ENCODE measurements around the gene ATP9B.

The ATP9B gene

GRCh38 chr18:79329786-79330185 lies 260.6 kb downstream of the ATP9B start:
- DNase-seq (ENCODE audit: low spot score): no peak

DNA sequence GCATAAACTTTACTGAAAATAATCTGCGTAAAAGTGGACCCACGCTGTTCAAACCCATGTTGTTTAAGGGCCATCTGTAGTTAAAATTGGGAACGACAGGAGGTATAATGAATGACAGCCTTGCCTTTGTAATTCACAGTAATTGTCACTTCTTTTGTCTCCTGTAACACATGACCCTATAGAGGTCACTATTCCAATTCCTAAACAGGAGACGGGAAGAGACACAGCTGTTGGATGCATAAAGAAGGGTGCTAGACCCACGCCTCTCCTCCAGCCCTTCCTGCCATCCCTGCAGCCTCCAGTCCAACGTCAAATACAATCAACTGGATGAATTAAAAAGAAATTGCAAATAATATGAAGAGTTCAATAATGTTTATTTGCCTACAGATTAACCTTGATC lies 263.5 kb downstream of the ATP9B start:
- no peak for DNase-seq (ENCODE audit: low spot score)

GRCh38 chr18:79333046-79333445 lies 263.9 kb downstream of the ATP9B start:
- DNase-seq (ENCODE audit: low spot score): no peak

DNA sequence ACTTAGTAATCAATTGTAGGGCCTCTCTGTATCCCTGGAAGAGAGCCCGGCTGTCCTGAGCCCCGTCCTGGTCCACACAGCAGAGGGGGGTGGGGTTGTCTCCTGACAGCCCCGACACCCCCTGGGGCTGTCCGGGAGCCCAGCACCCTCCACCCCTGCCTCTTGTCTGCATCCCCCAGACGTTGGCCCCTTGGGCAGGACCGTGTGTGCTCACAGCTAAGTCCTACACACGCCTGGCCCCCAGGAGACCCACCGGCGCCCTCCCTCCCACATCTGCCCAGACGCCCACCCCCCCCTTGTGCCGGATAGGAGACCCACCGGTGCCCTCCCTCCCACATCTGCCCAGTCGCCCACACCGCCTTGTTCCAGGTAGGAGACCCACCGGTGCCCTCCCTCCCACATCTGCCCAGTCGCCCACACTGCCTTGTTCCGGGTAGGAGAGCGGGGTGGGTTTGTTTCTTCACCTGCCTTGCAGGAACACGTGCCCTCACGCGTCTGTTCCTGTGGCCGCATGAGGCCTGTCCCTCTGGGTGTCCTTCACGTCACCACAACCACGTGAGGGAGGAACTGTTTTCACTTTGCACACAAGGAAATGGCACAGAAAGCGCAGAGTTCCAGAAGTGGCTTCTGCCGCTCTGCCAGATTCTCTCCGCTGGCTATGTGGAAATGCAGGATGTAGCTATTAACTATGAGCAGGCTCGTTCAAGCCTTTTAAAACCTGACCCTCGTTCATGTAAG lies 265.5 kb downstream of the ATP9B start:
- no peak for DNase-seq (ENCODE audit: low spot score)

DNA sequence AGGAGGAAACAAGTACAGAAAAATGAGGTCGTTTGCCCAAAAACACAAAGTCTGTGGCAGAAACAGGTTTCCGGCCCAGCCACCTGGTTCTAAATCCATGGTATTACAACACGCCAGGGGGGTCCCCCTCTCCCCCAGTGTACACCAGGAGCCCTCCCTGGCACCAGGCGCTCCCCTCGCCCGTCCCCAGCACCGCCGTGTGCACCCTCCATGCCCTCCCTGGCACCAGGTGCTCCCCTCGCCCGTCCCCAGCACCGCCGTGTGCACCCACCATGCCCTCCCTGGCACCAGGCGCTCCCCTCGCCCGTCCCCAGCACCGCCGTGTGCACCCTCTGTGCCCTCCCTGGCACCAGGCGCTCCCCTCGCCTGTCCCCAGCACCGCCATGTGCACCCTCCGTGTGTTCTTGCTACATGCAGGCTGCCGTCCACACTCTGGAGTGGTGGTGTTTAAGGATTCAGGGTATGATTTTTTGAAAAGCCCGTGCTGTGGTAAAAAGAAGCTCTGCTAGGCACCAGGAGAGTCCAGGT lies 266.7 kb downstream of the ATP9B start:
- DNase-seq (ENCODE audit: low spot score): no peak

DNA sequence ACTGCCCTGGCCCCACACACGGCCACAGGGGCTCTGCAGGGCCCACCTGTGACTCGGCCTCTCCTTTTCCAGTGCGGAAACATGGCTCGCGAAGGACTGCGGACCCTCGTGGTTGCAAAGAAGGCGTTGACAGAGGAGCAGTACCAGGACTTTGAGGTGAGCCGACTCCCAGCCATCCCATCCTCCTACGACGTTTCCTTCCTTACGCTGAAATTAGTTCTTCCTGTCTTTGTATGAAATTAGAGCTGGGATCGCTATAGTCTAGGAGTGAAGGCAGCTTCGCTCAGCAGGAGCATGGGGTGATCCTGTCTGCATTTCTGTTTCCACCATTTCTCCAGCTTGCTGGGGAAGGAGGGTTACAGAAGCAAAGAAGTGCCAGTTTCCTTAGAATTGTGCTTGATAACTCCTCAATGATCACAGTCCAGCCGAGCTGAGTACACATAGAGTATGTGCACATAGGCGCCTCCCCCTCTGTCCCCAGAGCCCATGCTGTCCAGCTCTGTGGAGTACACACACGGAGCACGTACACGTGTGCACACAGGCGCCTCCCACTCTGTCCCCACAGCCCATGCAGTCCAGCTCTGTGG lies 267.5 kb downstream of the ATP9B start:
- DNase-seq (ENCODE audit: low spot score): no peak

DNA sequence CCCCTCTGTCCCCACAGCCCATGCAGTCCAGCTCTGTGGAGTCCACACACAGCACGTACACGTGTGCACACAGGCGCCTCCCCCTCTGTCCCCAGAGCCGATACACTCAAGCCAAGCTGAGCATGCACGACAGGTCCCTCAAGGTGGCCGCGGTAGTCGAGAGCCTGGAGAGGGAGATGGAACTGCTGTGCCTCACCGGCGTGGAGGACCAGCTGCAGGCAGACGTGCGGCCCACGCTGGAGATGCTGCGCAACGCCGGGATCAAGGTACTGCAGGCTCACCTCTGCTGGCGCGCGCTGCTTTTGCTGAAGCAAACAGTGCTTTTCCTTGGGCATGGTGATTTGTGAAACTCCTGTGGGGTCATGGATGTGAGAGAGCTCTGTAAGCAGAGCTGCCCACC lies 268.0 kb downstream of the ATP9B start:
- no peak for DNase-seq (ENCODE audit: low spot score)

DNA sequence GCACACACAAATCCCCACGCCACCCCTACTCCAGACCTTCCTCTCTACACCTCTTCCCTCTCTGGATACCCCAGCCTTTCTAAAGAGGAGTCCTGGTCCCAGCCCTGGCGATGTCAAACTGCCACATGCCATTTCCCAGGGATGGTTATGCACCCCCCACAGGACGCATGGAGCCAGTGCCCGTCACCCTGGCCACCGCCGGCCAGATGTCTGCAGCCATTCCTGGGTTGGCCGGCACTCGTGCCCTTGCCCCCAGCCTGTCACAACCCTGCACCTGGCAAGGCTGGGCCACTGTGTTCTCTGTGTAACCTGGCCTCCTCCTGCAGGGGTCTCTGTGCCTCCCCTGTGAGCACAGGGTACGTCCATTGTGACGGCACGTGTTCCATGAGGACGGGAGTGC lies 268.4 kb downstream of the ATP9B start:
- no peak for DNase-seq (ENCODE audit: low spot score)

DNA sequence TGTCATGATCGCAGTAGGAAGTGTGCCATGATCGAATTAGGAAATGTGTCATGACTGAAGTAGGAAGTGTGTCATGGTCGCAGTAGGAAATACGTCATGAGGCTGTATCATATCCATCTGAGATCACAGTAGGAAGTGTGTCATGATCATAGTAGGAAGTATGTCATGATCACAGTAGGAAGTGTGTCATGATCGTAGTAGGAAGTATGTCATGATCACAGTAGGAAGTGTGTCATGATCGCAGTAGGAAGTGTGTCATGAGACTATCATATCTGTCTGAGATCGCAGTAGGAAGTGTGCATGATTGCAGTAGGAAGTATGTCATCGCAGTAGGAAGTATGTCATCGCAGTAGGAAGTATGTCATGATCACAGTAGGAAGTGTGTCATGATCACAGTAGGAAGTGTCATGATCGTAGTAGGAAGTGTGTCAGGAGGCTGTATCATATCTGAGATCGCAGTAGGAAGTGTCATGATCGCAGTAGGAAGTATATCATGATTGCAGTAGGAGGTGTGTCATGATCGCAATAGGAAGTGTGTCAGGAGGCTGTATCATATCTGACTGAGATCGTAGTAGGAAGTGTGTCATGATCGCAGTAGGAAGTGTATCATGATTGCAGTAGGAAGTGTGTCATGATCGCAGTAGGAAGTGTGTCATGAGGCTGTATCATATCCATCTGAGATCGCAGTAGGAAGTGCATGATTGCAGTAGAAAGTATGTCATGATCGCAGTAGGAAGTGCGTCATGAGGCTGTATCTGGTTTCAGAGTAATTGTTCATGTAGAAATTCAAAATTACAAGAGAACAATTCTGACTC lies 270.1 kb downstream of the ATP9B start:
- DNase-seq (ENCODE audit: low spot score): no peak

- no peak for DNase-seq (ENCODE audit: low spot score)
These were observed 274.5 kb downstream of the ATP9B start for GRCh38 chr18:79343567-79344207.

- no peak for DNase-seq (ENCODE audit: low spot score)
These were observed 275.0 kb downstream of the ATP9B start for GRCh38 chr18:79344208-79344581.

GRCh38 chr18:79345366-79345765 lies 276.2 kb downstream of the ATP9B start:
- DNase-seq (ENCODE audit: low spot score): no peak

DNA sequence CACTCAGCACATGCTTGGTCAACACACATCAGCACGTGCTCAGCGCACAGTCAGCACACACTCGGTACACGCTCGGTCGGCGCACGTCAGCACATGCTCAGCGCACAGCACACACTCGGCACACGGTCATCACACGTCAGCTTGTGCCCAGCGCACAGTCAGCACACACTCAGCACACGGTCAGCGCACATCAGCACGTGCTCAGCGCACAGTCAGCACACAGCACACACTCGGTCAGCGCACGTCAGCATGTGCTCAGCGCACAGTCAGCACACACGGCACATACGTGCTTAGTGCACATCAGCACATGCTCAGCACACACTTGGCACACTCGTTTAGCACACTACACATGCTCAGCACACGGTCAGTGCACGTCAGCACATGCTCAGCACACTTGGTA lies 276.8 kb downstream of the ATP9B start:
- no peak for DNase-seq (ENCODE audit: low spot score)

DNA sequence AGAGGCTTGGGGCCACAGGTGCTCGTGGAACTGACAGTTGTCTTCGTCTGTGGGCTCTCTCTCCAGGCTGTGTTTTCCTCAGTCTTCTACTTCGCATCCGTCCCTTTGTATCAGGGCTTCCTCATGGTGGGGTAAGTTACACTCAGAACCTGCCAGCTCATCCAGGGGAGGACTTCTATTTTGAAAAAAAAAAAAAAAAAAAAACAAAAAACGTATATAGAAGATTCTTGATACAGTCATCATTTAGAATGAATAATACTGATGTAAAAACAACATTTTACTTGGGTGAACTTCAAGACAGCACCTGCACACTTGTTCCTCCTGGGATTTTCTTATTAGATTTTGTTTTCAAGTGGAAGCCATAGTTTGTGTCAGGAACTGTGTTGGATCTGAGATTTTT lies 278.9 kb downstream of the ATP9B start:
- DNase-seq (ENCODE audit: low spot score): no peak

GRCh38 chr18:79352432-79352831 lies 283.2 kb downstream of the ATP9B start:
- DNase-seq (ENCODE audit: low spot score): no peak

DNA sequence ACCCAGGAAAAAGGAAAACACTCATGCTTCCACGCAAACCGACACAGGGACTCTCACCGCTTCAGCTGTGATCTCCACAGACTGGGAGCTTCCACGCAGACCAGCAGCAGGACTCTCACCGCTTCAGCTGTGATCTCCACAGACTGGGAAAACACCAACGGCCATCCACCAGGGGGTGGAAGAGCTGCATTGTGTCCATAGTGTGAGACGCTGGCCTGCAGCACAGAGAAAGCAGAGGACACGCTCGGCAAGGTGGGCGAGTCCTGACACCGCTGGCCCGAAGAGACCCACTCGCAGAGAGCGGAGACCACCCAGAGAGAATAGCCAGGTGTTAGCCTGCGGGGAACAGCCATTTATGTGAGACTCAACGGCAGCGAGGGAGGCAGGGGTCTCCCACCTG lies 284.1 kb downstream of the ATP9B start:
- no peak for DNase-seq (ENCODE audit: low spot score)

DNA sequence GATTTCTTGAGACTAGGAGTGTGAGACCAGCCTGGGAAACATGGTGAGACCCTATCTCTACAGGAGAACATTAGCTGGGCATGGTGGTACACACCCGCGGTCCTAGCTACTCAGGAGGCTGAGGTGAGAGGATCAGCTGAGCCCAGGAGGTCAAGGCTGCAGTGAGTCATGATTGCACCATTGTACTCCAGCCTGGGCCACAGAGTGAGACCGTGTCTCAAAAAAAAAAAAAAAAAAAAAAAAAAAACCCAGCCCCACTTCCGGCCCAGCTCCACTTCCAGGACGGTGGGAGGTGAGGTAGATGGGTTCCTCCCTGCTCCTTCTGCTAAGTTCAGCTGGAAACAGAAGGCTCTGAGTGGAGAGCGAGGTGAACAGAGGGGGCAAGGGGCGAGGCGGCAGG lies 285.2 kb downstream of the ATP9B start:
- DNase-seq (ENCODE audit: low spot score): no peak

DNA sequence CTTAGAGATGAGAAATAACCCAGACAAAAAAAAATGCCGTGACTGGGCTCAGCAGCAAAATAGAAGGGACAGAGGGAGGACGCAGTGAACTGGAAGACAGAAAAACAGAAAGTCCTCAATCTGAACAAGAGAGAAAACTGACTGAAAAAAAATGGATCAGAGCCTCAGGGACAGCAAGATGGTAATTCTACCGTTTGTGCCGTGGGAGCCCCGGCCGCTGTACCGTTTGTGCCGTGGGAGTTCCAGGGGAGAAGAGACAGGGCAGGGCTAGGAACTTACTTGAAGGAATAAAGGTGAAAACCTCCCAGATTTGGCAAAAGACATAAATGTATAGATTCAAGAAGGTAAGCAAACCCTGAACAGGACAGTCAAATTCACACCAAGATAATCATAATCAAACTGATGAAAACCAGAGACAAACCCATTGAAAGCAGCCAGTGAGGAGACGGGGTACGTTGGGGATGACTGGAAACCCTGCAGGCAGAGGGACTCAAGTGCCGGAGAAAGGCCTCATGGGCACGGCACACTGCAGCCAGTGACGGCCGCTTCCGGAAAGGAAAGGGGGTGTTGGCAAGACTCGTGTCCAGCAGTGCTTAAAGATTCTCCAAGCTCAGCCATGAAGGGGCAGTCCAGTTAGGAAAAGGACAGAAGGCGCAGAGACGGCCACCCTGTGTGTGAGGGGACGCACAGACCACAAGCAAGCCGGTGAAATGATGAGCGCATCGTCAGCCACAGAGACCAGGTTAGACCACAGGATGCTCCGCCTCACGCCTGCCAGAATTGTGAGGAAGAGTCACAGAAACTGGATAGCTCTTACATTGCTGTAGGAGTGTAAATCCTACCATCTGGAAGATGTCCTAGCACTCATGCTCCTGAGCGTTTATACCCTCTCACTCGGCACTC lies 286.5 kb downstream of the ATP9B start:
- no peak for DNase-seq (ENCODE audit: low spot score)

GRCh38 chr18:79356435-79356834 lies 287.2 kb downstream of the ATP9B start:
- DNase-seq (ENCODE audit: low spot score): no peak

DNA sequence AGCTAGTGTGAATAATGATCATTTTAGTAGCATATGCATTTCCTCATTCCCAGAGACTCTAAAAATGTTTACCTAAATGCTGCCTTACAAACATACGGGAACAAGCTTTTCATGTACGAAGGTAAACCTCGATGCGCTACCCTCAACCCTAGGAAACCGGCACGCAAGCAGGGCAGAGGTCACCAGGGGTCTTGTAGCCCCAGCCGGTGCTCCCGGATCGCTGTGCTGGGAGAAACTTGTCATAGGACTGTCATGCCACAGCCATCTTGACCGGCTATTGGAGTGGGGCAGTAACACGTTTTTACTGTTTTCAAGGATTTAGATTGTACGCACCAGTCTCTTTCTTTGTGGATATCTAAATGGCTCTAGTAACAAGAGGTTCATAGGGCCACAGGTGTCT lies 291.7 kb downstream of the ATP9B start:
- no peak for DNase-seq (ENCODE audit: low spot score)

GRCh38 chr18:79361766-79362522 lies 292.8 kb downstream of the ATP9B start:
- DNase-seq (ENCODE audit: low spot score): no peak

All from CD4-positive, alpha-beta T cell treated with Interleukin-6 at 100 ng/mL for 8 hours (primary cell).